HepG2 (cell line): Measurements from ENCODE around the gene PVALB. TPM values are rescaled to one million over a fixed set of nuclear protein-coding genes. Genes with fewer than 3 reads are reported as not detected.
"Not testable (repeated sequence)": the region's sequence is repeated elsewhere in the genome, so short reads cannot be mapped to it uniquely, and the experiment has no call there.

ENCODE experiments used
- ATAC-seq: fragments of 200-7000 bp; cut with Tn5 transposase; 3 replicates; pipeline ENCODE4 v1.9.1; 2020; ENCODE audit warnings: mild to moderate bottlenecking, moderate library complexity
- BruUV-seq: library from RNA; stranded (reverse); fragments of 400-500 nt; replicated peaks from 2 replicates; lab custom pipeline; 2021; lab: Mats Ljungman, UMichigan
- CTCF ChIA-PET: fragments of 300-600 bp; formaldehyde crosslinking; extraction: SDS; loops from one replicate; lab custom pipeline; 2021; ENCODE audit warnings: low total read pairs, inconsistent platforms, low intra/inter-chr PET ratio; lab: Yijun Ruan, JAX
- POLR2A ChIA-PET: fragments of 350-600 bp; sonication (Branson Sonifier 250); formaldehyde crosslinking; loops from one replicate; lab custom pipeline; 2020; ENCODE audit warnings: antibody characterized with exemption, inconsistent platforms; lab: Yijun Ruan, JAX
- DNase-seq: peaks from one replicate; pipeline ENCODE4 v3.0.0-alpha.2; 2015; ENCODE audit warnings: low spot score
- FAIRE-seq: peaks from 3 replicates; lab custom pipeline; 2011; peaks lifted over from hg19 to GRCh38; lab: Jason Lieb, UNC
- H2AFZ ChIP-seq: one replicate; pipeline ENCODE4 v1.6.1; 2011; ENCODE audit warnings: low read length, inconsistent platforms
- H3K27ac ChIP-seq: fragments of 300-600 bp; 3 replicates; pipeline ENCODE4 v1.8.0; 2011; ENCODE audit warnings: mixed run types, mild to moderate bottlenecking, mixed read lengths, low read length, inconsistent platforms; ENCODE audit not compliant: insufficient read depth; ENCODE audit errors: extremely low read length
- H3K27me3 ChIP-seq, 2 experiments: fragments of 200-600 bp in 1 of 2; 2 replicates in 1 of 2; 3 replicates in 1 of 2; pipeline versions ENCODE4 v1.6.0 to v1.8.0; 2011; ENCODE audit warnings: low read length in 2 of 2, mild to moderate bottlenecking in 2 of 2, moderate library complexity in 2 of 2, inconsistent platforms in 1 of 2; ENCODE audit not compliant: insufficient read depth in 2 of 2, control insufficient read depth in 1 of 2
- H3K36me3 ChIP-seq, 2 experiments: fragments of 200-600 bp in 1 of 2; replicated peaks in 1 of 2; 2 replicates in 1 of 2; 3 replicates in 1 of 2; pipeline versions ENCODE4 v1.5.1 to v1.8.0; 2011; ENCODE audit warnings: low read length in 2 of 2, inconsistent platforms in 1 of 2; ENCODE audit not compliant: insufficient read depth in 2 of 2, control insufficient read depth in 1 of 2
- H3K4me1 ChIP-seq: 2 replicates; pipeline ENCODE4 v1.5.1; 2012; ENCODE audit warnings: low read length, inconsistent platforms; ENCODE audit not compliant: insufficient read depth
- H3K4me2 ChIP-seq: 2 replicates; pipeline ENCODE4 v1.6.0; 2011; ENCODE audit warnings: low read depth, low read length, inconsistent platforms
- H3K4me3 ChIP-seq, 3 experiments: fragments of 200-600 bp in 1 of 3; sonication (generic), shearing (Covaris generic) in 1 of 3; replicated peaks in 1 of 3; 2 replicates each; pipeline ENCODE4 v1.5.1; 2011 to 2016; ENCODE audit warnings: low read length in 3 of 3, inconsistent platforms in 2 of 3, low read depth in 2 of 3, mild to moderate bottlenecking in 2 of 3, control low read depth in 1 of 3, mixed read lengths in 1 of 3; ENCODE audit not compliant: insufficient read depth in 1 of 3
- H3K79me2 ChIP-seq: one replicate; pipeline ENCODE4 v1.6.1; 2011; ENCODE audit warnings: low read length, inconsistent platforms; ENCODE audit not compliant: insufficient read depth
- H3K9ac ChIP-seq: 2 replicates; pipeline ENCODE4 v1.6.0; 2011; ENCODE audit warnings: mild to moderate bottlenecking, low read depth, low read length, inconsistent platforms; ENCODE audit not compliant: insufficient read depth
- H3K9me3 ChIP-seq: 2 replicates; pipeline ENCODE4 v1.5.1; 2012; ENCODE audit warnings: mild to moderate bottlenecking, low read length
- H4K20me1 ChIP-seq: 2 replicates; pipeline ENCODE4 v1.6.0; 2011; ENCODE audit warnings: inconsistent platforms, mild to moderate bottlenecking, low read length, moderate library complexity; ENCODE audit not compliant: insufficient read depth
- BRCA1 ChIP-seq: sonication (generic); formaldehyde crosslinking; IDR thresholded peaks from 2 replicates; pipeline ENCODE4 v1.4.0; 2020; ENCODE audit warnings: missing genetic modification reagents
- CAMTA2 ChIP-seq: sonication (generic); formaldehyde crosslinking; IDR thresholded peaks from 2 replicates; pipeline ENCODE4 v1.4.0; 2020; ENCODE audit warnings: mild to moderate bottlenecking, missing genetic modification reagents, borderline replicate concordance
- EP300 ChIP-seq, 3 experiments: sonication (generic) in 1 of 3; formaldehyde crosslinking in 1 of 3; IDR thresholded peaks; 2 replicates each; pipeline versions ENCODE4 v1.5.1 to v1.6.1; 2011 to 2020; ENCODE audit warnings: low read depth in 2 of 3, low read length in 2 of 3, borderline replicate concordance in 1 of 3, improper control_type of control experiment in 1 of 3, mild to moderate bottlenecking in 1 of 3, missing genetic modification reagents in 1 of 3, moderate library complexity in 1 of 3
- PAX8 ChIP-seq: sonication (generic); formaldehyde crosslinking; IDR thresholded peaks from 2 replicates; pipeline ENCODE4 v1.8.0; 2022; ENCODE audit warnings: mild to moderate bottlenecking, missing genetic modification reagents, borderline replicate concordance
- ZFP1 ChIP-seq: IDR thresholded peaks from 2 replicates; pipeline ENCODE4 v1.6.1; 2016
- ZNF326 ChIP-seq: sonication (generic); formaldehyde crosslinking; IDR thresholded peaks from 2 replicates; pipeline ENCODE4 v1.4.0; 2020; ENCODE audit warnings: missing genetic modification reagents, borderline replicate concordance
- ZNF761 ChIP-seq: sonication (generic); formaldehyde crosslinking; conservative IDR thresholded peaks from 2 replicates; pipeline ENCODE4 v1.4.0; 2020; ENCODE audit warnings: mild to moderate bottlenecking, missing genetic modification reagents
- ZNF839 ChIP-seq: sonication (generic); formaldehyde crosslinking; IDR thresholded peaks from 2 replicates; pipeline ENCODE4 v1.4.0; 2020; ENCODE audit warnings: missing genetic modification reagents, mild to moderate bottlenecking, borderline replicate concordance
- WGBS: methylation state at CpG from one replicate; pipeline ENCODE4 v1.1.6; 2017; ENCODE audit warnings: low lambda C conversion rate; 5-methylcytosine and 5-hydroxymethylcytosine counted together
- in situ Hi-C: cut with HindIII; loops from 2 replicates; pipeline ENCODE4 v1.10.0; 2017; ENCODE audit warnings: low pct_unique_long_range_greater_than_20kb; ENCODE audit not compliant: extremely low pct_ligation_motif_present
- intact Hi-C: fragments of 100-400 bp; cut with micrococcal nuclease; formaldehyde crosslinking; loops from one replicate; pipeline ENCODE4 v1.10.0; 2022; ENCODE audit not compliant: unreplicated experiment
- polyA plus RNA-seq, 8 experiments: library from polyadenylated mRNA; depleted of rRNA in 3 of 8; stranded (reverse) in 7 of 8; unstranded in 1 of 8; fragments of >200 nt; fragmentation: Illumina TruSeq in 4 of 8; extraction: Trizol in 4 of 8; gene quantifications; 2 replicates each; pipeline versions ENCODE4 v1.2.1 to v1.2.3, GENCODE V29; 2011 to 2016; ENCODE audit warnings: low read depth in 4 of 8, missing spikeins in 1 of 8, mixed read lengths in 1 of 8; ENCODE audit not compliant: insufficient read depth in 1 of 8
- total RNA-seq, 5 experiments: library from RNA; depleted of rRNA; stranded (reverse); fragments of >200 nt; fragmentation: Illumina TruSeq; extraction: Trizol; gene quantifications; 2 replicates each; pipeline ENCODE4 v1.2.3, GENCODE V29; 2016; ENCODE audit warnings: low read depth in 1 of 5

PVALB gene
- total and polyA plus RNA-seq, 2 of the 13 experiments (the other 11 are each of a cell fraction or from before 2014, with no cell fraction given): not detected

- H4K20me1 ChIP-seq: no peaks in the 10 kb centered on the region
- POLR2A ChIA-PET: no interaction called here
- ATAC-seq: no peak
- no peak for FAIRE-seq
- no peak overlapping the region for H2AFZ ChIP-seq
- intact Hi-C loops: no loop called here
- TF ChIP-seq EP300 (IDR thresholded peaks at IDR 0.05; ENCODE audit: low read depth in 2 of 2, low read length in 2 of 2): no peak
- no peak for TF ChIP-seq EP300 (CRISPR knock-in tag; IDR thresholded peaks at IDR 0.05; ENCODE audit: borderline replicate concordance)
- TF ChIP-seq ZNF839 (CRISPR knock-in tag): no peak
- no peak for TF ChIP-seq ZNF326 (CRISPR knock-in tag)
- no peak for TF ChIP-seq ZFP1 (CRISPR knock-in tag)
- TF ChIP-seq PAX8 (CRISPR knock-in tag): no peak
- TF ChIP-seq CAMTA2 (CRISPR knock-in tag): no peak
- TF ChIP-seq ZNF761 (CRISPR knock-in tag): no peak
- no peak for TF ChIP-seq BRCA1 (CRISPR knock-in tag)
- H3K4me3 ChIP-seq: no peak overlapping the region
- CTCF ChIA-PET: no interaction called here
- H3K27ac ChIP-seq: no peak overlapping the region
- no peak overlapping the region for H3K9ac ChIP-seq
- BruUV-seq: no TSS peak
- H3K4me1 ChIP-seq: no peaks in the 10 kb centered on the region
- 24% methylated on average over 6 of the region's 6 CpGs for WGBS
- no peaks in the 10 kb centered on the region for H3K79me2 ChIP-seq
- H3K4me2 ChIP-seq: no peak overlapping the region
- H3K27me3 ChIP-seq: peaks cover 0 to 35% of the 10 kb centered on the region in 2 experiments; a peak in 4 of 5 replicates
- no peaks in the 10 kb centered on the region for H3K9me3 ChIP-seq
- no peaks in the 10 kb centered on the region for H3K36me3 ChIP-seq
- in situ Hi-C loops: no loop called here
- DNase-seq: no peak
Observed at GRCh38 chr22:36755316-36755715, 61.5 kb downstream of the PVALB start.

GRCh38 chr22:36754881-36755280, 62.0 kb downstream of the PVALB start:
- ATAC-seq, H3K36me3 ChIP-seq, FAIRE-seq, H3K9me3 ChIP-seq, intact Hi-C loops, in situ Hi-C loops, H3K4me3 ChIP-seq, H3K9ac ChIP-seq, H3K27ac ChIP-seq, DNase-seq, H4K20me1 ChIP-seq, POLR2A ChIA-PET, BruUV-seq, H3K4me2 ChIP-seq, H3K79me2 ChIP-seq, H2AFZ ChIP-seq, CTCF ChIA-PET, H3K4me1 ChIP-seq: not testable (repeated sequence)
- 54% methylated on average over 9 of the region's 9 CpGs for WGBS
- peaks cover 0 to 30% of the 10 kb centered on the region in 2 experiments; a peak in 4 of 5 replicates for H3K27me3 ChIP-seq
